ENCODE results near the gene PYGB.

PYGB gene

GRCh38 chr20:25339608-25340007, 91.7 kb downstream of the PYGB start:
- DNase-seq, result no peak

DNA sequence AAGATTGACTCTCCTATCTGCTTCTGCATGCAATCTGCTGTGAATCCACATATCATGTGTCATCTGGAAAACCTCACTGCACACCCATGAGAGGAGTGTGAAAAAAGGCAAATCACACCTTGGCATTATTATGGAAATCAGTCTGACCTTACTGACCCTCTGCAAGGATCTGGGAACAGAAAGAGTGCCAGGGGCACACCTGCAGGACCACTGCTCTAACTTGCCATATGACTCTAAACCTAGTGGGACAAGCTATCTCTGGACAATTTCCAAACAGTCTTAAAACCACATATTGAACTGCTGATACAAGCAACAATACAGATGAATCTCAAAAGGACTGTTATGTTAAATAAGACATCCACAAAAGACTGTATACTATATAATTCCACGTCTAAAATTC, 92.5 kb downstream of the PYGB start:
- no peak for DNase-seq

DNA sequence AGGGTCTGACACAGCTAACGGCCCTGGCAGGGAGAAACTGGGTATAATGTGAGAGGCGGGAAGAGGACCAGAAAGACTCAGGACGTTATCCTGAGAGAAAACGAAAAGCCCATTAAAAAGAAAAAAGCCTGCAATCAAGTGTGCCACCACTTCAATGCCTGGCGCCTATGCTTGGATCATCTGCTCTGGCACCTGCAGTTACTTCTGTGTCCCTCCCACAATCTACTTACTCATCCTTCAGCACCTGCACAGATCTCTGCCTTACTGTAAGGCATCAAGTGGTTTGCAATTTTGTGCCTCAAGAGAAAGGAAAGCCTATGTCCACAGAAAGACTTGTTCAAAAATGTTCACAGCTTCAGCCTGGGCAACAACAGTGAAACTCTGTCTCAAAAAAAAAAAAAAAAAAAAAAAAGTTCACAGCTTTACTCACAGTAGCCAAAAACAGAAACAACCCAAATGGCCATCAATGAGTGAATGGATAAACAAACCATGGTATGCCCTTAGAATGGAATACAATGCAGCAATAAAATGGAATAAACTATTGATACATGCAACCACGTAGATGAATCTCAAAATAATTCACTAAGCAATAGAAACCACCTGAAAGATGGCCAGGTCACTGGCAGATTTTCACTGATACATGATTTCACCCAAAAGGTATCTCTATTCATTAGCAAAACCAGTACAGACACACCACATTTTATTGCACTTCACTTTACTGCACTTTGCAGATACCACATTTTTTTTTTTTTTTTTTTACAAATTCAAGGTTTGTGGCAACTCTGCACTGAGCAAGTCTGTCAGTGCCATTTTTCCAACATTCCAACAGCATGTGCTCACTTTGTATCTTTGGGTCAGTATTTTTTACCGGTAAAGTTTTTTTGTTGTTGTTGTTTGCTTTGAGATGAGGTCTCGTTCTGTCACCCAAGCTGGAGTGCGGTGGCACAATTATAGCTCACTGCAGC, 94.1 kb downstream of the PYGB start:
- peak; percentile 38 for DNase-seq

DNA sequence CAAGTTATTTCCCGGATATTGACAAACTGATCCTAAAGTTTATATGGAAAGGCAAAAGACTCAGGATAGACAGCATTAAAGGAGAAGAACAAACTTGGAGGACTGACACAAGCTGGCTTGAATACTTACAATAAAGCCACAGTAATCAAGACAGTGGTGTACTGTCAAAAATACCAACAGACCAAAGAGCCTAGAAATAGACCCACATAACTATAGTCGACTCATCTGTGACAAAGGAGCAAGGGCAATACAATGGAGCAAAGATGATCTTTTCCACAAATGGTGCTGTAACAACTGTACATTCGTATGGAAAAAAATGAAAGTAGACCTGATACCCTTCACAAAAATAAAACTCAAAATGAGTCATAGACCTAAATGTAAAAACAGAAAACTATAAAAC, 96.7 kb downstream of the PYGB start:
- DNase-seq, result no peak

DNA sequence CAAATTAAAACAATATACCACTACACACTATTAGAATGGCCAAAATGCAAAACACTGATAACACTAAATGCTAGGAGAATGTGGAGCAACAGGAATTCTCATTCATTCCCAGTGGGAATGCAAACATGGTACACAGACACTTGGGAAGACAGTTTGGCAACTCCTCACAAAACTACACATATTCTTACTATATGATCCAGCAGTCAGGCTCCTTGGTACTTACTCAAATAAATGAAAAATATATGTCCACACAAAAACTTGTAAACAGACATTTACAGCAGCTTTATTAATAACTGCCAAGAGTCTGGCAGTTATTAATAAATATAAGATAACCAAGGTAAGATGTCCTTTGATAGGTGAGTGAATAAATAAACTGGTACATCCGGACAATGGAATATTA, 97.8 kb downstream of the PYGB start:
- DNase-seq, result no peak

DNA sequence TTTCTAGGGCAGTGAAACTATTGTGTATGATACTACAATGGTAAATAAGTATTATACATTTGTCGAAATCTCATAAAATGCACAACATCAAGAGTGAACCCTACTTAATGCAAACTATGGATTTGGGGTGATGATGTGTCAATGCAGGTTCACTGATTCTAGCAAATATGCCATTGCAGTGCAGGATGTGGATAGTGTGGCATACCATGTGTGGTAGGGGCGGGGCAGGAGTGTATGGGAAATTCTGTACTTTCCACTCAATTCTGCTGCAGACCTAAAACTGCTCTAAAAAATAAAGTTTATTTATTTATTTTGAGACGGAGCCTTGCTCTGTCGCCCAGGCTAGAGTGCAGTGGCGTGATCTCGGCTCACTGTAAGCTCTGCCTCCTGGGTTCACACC, 98.5 kb downstream of the PYGB start:
- DNase-seq, result no peak
